Suppressor macrophage treated with lipopolysaccharide for 4 hours (primary cell): ENCODE data around the gene EPYC.
"Not testable (repeated sequence)": the region's sequence is repeated elsewhere in the genome, so short reads cannot be mapped to it uniquely, and the experiment has no call there.

Experiments
- DNase-seq: peaks from one replicate; pipeline ENCODE4 v3.0.0-alpha.2; 2020

EPYC gene

DNA sequence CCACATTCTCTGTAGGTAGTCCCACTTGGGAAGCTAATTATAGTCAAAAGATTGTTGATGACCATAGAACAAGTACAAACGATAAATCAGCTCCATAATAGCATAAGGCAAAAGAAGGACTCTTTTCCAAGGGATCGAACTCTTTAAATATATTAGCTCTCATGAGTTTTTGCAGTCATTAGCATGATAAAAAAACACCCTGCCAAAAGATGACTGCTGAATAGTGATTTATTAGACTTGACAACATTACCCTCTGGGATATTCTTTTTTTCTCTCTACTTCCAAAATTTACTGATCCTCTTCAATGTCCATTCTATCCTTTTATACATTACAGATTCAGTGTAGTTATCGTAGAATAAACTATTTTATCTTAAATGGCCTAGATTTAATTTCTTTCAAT lies 14.2 kb downstream of the EPYC start:
- no peak for DNase-seq

DNA sequence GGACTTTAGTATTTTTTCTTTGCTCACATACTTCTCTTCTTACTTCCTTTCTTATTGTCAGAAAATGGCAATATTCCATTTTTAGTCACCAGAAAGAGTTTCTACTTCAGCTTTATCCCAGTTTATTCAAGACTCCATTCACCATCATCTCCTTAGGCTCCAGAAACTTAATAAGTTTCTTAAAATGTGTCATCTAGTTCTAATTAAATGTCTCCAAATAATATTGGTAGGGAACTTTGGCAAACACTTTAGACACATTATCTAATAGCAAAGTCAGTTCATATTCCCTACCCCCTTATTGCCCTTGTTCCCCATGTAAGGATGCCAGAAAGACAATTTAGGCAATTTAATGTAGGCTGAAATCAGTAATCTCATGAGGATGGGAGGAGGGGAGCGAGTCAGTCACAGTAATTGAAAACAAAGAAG lies 15.1 kb downstream of the EPYC start:
- no peak for DNase-seq

DNA sequence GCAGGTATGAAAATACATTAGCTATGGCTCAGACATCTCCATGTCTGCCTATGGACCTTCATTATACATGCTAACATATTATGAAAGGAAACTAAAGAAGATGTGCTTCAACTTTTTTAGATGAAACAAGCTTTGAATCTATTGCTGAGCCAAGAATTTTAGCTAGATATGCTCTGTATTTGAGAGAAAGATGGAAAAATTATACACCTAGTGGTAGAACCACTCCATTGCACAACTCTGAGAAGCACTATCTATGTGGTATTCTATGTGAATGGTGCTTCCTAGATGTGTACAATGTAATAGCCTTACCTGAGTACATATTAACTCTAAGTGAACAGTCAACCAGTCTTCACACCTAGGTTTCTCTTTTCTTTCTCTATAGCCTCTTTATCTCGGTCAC lies 17.3 kb downstream of the EPYC start:
- no peak for DNase-seq

DNA sequence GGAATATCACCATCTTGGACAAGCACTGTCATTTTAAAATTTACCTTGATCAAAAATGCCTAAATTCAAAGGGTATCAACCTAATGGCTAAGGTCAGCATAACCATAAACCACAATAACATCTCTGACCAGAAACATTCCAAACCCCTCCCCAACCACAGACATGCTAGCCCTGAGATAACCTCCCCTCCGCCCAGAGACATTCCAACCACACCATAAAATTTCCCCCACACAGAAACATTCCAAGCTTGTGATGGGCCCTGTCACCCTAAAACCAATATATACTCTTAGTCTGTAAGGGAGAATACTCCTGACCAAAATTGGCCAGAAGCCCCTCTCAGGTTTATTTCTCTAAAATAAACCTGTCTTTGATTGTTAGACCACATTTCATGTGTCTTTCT lies 17.7 kb downstream of the EPYC start:
- DNase-seq, result no peak

DNA sequence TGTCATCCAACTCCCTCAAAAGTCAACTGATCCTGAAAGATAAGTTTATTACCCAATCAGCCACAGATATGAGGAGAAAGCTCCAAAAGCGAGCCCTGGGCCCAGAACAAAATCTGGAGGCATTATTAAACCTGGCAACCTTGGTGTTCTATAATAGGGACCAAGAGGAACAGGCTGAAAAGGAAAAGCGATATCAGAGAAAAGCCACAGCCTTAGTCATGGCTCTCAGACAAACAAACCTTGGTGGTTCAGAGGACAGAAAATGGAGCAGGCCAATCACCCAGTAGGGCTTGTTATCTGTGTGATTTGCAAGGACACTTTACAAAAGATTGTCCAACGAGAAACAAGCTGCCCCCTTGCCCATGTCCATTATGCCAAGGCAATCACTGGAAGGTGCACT lies 19.4 kb downstream of the EPYC start:
- DNase-seq, result not testable (repeated sequence)

DNA sequence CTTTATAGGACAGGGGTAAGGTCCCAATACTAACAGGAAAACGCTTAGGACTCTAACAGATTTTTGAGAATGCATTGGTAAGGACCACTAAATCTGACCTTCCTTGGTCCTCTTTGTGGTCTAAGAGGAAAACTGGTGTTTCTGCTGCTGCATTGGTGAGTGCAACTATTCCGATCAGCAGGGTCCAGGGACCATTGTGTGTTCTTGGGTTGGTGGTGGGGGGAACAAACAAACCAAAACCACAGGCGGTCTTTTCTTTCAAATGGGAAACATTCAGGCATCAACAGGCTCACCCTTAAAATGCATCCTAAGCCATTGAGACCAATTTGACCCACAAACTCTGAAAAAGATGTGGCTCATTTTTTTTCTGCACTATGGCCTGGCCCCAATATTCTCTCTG lies 20.7 kb downstream of the EPYC start:
- DNase-seq, result no peak

DNA sequence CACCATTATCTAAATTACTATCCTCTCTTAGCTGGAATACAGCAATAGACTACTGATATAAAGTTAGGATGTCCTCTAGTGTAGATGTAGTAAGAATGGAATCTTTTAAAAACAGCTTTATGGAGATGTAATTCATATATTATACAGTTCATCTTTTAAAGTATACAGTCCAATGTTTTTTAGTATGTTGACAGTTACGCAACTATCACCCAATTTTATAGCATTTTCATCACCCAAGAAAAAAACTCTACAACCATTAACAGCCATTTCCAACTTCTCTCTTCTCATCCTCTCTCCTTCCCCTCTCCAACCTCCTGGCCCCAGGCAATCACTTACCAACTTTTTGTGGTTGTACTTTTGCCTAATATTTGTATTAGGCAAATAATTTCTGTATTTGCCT lies 22.6 kb downstream of the EPYC start:
- no peak for DNase-seq

DNA sequence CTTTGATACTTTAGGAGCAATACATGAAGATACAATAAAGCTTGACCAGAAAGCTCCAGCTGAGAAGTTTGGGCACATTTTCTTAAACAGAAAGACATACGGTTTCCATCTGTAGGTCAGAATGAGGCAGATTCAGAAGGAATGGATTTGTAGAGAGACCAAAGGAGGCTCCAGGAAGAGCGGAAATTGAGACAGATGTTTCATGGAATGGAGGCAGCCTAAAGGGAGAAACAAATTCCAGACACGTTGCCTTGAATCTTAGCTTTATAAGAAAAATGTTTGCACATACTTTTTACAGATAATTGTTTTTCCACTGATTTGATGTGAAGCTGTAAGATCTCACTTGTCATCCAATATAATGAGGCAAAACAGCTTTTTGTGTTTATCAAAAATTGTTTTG lies 24.8 kb downstream of the EPYC start:
- DNase-seq, result no peak

DNA sequence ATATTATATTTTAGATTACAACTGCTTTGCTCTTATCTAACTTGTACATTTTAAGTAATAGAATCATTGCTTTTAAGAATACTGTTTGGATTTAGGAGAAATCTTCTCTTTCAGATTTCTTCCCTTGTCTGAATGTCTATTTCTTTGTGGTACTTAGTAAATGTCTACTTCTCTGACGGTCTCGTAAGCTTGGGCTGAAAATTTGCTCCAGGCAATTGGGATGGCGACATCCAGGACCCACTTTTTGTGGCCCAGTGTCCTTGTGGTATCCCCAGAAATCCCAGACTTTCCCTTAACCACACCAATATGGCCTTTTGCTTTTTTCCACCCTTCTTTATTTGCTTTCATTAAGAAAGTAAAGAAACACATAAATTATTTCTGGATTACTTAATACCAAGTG lies 25.8 kb downstream of the EPYC start:
- DNase-seq, result no peak

DNA sequence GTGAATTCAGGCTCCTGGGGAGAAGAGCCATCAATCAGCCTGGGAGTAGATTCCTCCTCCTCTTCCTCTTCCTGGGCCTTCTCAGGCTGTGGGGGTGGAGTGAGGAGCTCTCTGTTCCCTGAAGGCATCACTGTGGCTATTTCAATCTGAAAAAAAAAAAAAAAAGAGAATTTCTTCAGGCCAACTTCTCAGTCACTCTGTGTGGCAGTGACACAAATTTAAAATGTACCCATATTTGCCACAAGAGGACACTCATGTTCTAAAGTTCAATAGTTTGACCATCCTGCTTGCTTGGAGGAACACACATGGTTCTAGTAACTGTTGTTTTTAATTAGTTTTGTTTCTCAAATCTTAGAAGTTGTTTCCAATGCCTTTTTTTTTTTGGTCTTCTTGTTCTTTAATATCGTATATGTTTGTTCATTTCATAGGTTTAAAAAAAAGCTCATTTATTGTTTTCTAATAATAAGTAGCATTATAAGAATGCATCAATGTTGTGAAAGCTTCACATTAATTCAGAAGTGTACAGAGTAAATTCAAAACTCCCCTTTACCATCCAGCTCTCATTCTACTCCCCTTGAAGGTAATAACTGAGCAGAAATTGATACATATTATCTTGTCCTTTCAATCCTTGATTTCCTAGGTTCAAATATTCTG lies 26.5 kb downstream of the EPYC start:
- DNase-seq, result peak; percentile 43

DNA sequence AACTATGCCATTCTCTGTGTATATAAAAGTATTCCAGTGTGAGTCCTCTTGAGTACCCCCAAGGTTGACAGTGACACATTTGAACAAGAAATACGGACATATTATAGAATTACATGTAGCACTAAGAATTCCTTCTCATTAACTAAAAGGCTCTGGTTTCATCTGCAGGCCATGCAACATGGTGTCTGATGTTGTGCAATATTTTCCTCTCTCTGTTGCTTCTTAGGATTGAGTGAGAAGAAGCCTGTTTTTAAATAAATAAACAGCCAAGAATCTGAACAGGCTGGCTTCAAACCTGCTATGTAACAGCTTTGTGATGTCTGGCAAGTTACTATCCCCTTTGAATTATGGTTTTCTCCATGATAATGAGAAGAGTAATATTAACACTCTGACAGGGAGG lies 27.5 kb downstream of the EPYC start:
- no peak for DNase-seq

DNA sequence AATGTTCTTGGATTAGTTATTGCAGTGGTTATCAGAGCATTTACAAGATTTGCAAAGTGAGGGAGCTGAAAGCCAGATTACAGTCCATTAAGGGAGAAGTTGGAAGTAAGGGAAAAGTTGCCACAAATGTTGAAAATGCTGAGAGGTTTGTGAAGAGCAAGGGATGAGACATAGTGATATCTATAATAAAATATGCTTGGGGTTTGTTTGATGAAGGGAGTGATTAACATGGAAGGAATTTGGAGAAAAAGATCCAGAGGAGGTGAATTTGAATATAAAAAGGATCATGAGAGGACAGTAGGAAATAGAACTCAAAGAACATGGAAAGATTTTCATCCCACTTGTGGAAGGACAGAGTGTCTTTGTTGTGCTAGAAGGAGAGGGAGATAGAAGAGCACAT lies 30.5 kb downstream of the EPYC start:
- no peak for DNase-seq

DNA sequence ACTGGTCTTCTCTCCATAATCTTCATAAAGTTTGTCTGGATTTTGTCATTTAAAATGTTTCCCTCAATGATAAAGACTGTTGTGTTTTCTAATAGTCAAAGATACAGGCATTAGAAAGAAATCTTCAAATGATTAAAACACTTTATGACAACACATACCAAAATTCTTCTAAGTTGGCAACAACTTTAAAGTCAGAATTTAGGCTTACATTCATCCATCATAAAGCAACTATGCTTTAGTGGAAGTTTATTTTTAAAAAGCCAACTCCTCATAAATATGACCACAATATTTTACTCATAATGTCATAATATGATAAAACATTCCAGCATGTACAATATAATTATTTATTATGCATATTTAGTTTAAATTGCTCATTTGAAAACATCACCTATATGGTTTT lies 32.5 kb downstream of the EPYC start:
- DNase-seq, result no peak

DNA sequence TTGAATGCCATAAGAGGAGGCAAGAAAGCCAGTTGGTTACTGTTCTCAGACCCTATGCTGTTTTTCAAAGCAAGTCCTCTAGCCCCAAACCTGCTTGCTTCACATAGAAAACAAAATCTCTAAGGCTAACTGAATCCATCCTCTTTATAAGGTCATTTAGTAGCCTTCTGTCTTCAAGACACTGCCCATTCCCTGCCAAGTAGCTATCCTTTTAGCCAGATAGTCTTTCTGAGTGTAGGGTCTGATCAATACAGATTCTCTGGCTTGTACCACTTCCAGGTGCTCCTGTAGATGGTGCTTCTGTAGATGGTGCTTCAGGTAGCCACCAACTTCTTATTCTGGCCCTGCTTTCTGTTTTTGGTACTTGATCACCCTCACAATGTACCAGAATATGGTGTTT lies 33.9 kb downstream of the EPYC start:
- no peak for DNase-seq

DNA sequence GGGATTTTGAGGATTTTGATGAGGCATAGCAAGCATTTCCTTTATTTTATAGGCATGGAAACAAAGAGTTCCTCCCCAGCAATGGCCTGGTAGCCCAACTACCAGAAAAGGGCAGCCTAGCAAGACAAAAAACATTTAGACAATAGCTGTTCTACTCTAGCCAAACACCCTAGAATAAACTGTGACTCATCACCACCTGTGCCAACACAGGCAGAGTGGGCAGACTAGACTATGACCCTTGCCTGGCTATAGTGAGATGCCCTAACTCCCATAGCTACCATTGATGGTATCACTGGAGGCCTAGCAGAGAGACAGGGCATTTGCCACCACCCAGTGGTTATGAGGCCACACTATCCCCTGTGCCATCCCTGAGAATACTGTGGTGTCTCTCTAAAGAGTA lies 34.3 kb downstream of the EPYC start:
- DNase-seq, result no peak

DNA sequence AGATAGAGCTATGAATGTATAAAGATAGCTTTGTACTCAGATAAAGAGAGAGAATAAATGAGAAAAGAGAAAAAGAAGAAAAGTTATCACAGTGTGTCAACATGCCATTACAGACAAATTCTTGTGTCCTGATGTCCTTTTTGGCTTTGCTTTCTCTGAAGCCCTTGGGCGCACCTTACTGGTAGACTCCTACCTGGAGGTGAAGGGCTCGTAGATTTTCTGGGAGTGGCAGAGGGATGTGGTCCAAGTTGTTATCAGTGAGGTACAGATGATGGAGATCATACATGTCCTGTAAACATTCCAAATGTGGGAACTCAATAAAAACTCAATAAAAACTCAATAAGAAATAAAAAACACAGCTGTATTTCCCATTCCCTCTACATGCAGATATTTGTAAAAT lies 34.9 kb downstream of the EPYC start:
- DNase-seq, result no peak

DNA sequence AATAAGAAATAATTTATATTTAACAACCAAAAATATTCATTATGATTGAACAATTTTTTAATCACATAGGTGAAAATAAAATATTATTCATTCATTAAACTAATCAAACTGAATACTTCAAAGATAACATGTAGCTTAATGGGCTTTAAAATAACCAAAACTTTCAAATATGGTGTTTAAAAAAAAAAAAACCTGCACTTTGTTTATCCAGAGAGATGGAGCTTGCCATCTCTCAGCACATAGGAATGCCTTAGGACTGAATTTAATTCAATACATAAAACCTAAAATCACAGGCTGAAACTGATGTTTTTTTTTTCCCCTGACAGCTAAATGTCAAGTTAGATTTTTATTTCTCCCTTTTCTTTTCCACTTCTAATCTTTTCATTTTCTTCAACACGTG lies 35.4 kb downstream of the EPYC start:
- DNase-seq, result no peak

DNA sequence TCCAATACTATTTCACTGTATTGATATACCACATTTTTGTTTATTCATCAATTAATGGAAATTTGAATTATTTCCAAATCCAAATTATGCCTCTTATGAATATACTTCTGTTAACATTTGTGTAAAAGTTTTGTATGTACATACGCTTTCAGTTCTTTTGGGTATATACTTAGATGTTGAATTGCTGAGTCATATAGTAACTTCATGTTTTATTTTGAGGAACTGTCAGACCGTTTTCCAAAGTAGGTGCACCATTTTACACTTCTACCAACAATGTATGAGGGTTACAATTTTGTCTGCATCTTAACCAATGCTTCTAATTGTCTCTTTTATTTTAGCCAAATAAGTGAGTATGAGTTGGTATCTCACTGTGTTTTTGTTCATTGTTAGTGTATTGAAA lies 39.6 kb downstream of the EPYC start:
- DNase-seq, result no peak

DNA sequence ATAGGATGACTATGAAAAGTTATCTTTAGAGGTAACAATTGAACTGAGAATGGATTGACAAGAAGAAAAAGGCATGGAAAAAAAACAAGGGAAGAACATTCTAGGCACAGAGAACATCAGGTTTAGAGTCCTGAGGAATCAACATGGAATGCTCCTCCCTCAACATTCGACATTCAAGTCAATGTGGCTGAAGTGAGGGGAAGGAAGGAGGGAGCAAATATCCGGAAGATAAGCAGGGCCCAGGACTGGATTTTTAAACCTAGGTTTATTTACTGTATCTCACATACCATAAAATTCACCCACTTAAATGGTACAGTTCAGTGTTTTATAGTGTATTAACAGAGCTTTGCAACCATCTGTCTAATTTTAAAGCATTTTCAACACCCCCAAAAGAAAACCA lies 40.2 kb downstream of the EPYC start:
- no peak for DNase-seq

DNA sequence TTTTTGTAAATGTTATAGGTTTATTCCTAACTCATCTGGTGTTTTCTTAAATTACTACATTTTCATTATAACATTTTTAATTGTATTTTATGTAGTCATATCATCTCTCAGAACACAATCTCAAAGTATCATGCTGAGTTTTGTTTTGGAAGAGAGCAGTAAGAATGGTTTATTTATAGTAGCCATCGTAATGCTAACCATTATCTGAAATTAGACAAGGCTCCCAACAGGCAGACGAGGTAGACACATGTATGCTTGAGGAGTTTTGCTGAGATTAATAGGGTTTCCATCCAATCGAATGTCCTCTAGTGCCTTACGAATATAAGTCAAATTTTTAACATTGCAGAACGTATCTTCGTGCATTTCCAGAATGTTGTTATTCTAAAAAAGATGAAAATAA lies 40.8 kb downstream of the EPYC start:
- no peak for DNase-seq

DNA sequence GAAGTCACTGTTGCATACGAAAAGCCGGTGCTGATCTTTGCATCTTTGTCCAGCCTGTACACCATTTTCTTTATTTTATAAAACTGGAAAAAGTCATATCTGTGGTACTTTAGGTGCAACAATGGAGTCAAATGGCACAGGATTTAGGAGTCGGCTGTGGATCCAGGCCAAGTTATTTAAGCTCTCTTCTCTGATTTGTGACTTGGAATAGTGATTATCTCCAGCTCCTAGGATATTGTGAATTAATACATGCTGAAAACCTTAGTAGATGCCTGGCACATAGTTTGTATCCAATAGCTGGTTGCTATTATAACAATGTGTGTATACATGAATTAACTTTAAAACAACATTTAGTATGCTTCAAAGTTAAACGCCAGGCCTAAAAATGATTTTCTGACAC lies 43.6 kb downstream of the EPYC start:
- DNase-seq, result no peak

DNA sequence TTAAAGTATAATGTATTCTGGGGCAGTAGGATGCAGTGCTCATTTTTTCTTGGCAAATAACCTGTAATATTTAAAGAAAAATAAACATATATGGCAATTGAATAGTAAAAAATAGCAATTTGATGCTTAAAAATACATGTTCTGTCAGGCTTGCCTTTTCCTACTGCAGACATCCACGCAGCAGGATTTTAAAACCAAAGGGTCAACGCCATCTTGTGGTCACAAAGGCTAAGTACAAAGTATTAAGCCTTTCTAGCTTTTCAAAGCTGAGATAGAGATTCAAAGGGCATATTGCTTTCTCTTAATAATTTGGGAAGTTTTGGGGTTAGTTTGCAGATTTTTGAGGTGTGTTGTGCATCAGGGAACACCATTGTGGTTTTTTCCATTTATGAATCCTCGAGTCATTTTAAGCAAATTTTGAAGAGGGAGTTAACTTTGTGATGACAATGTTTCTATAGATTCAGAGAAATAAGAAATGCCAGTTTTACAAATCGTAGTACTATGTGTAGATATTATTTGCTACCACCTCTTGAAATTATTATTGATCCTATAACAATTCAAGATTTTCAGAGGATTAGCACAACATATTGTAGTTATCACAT lies 45.1 kb downstream of the EPYC start:
- DNase-seq, result peak; percentile 60

DNA sequence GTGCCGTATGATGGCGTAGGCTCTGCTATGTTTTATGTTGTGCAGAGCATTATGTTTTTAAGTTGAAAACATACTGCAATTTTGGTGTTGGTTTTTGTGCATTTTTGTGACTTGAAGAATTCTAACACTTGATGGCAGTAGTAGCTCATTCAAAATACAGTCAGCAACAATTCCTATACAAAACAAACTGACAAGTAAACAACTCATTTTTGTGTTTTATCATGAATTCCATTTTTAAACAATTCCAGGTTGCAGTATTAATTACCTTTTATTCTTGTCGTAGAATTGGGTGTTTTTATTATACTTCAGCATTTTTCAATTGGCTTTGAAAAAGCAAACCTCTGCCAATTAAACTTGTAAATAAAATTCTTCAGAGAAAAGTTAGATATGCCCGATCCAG lies 45.7 kb downstream of the EPYC start:
- DNase-seq, result no peak

DNA sequence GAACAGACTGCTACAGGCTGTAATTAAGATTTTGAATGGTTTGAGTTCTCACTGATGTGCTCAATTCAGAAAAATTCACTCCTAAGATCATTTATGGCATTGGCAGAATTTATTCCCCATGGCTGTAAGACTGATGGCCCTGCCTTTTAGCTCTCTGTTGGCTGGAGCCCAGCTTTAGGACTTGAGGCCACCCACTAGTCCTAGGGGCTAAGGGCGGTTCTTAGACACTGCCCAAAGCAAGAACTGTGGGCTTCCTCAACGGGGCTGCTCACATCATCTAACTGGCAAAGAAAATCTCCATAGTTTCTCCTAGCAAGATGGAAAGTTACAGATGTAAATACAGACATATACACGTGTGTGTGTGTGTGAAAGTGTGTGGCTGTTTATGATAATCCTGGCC lies 46.4 kb downstream of the EPYC start:
- DNase-seq, result no peak

DNA sequence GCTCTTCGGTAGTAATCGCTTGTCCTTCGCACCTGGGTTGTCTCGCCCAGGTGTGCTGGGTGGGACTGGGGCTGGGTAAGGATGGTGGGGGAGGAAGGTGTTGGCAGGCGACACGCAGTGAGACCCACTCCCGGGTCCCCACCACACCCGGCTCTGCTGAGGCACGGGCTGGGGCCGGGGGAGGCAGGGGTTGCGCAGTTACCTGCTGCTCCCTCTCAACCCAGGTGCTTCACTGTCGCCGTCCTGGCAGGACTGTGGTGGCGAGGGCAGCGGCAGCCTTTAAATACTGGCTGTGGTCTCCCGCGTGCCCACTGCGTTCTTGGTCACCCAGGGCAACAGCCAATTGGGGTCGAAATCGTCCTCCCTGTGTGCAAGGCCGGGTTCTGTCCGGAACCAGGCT lies 49.9 kb downstream of the EPYC start, which contains the start of gene CCER1:
TSS of gene CCER1 (minus strand) at position 256 of the 400 bp plus-strand sequence. CDS start 434 bp downstream, outside the sequence.
- DNase-seq, result no peak
